ENCODE data around the gene NAT10.

NAT10 gene

GRCh38 chr11:34190192-34191139 lies 85.0 kb downstream of the NAT10 start:
- no peak for DNase-seq

- DNase-seq = peak in 1 of 2 donors; percentile 19
These were observed 86.1 kb downstream of the NAT10 start for GRCh38 chr11:34191578-34191977.

GRCh38 chr11:34192481-34193401 lies 87.3 kb downstream of the NAT10 start:
- no peak for DNase-seq

DNA sequence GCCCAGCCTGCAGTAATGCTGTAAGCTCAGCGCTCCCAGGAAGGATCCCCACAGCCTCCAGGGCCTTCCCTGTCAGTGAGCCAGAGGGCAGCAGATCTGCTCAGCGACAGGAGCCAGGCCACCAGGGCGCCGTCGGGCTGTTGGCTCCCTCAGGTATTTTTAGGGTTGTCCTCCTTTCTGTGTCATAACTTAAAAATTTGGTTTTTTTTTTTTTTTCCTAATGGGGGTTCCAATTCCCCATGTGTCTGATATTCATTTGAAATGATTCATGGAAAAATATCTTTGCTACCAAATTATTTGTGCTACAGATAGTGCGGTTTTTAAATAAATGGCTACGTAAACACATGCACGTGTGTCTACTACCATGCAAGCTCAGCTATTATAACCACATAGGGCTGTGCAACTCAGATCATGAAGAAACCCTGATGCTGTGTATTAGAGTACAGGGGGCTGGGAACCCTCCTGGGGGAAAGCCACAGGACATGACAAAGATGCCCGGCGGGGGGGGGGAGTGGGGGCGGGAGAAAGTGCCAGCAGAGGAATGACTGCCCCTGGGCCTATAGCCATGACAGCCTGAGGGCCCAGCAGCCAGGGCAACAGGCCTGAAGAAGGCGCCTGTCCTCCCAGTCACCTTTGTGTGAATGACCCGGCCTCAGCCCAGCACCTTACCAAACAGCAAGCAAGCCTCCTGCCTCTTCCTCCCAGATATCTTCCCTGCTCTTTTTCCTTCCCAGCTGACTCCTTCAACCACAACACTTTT lies 89.3 kb downstream of the NAT10 start:
- DNase-seq = no peak

Data from inflammatory macrophage (primary cell).